ENCODE results near the gene CNTNAP2. TPM values are rescaled to one million over a fixed set of nuclear protein-coding genes. Genes with fewer than 3 reads are reported as not detected.
"Not testable (repeated sequence)": the region's sequence is repeated elsewhere in the genome, so short reads cannot be mapped to it uniquely, and the experiment has no call there.

The CNTNAP2 gene
- total RNA-seq, 2 donors from 2014 or later, result 171 to 228 TPM

DNA sequence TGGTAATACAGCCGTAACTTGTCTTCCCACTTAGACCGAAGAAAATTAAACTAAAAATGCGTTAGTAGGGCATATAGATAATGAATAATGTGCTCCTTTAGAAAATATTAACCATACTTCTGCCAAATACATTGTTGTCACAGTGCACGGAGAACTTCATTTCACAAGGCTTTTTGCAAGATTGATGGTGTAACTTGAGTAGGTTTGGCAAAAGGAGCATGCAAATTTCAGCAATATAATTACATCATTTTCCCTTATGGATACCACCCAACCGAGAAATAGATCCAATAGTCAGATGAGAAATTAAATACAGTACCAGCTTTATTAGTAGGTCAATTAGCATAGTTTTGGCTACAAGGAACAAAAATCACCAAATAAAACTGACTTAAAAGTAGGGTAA, 1681.4 kb downstream of the CNTNAP2 start:
- H3K4me1 ChIP-seq (ENCODE audit: control insufficient read depth, insufficient read depth, low read length), result peaks cover under 1% of the 10 kb centered on the region
- WGBS, 2 experiments (ENCODE audit: insufficient coverage in 1 of 2, insufficient read length in 1 of 2), result 93% methylated on average over 5 of the region's 5 CpGs; no CpG with 5 or more reads in 1 of the 2 experiments
- H3K36me3 ChIP-seq (ENCODE audit: control insufficient read depth, insufficient read depth, low read length), result no peaks in the 10 kb centered on the region
- H3K4me3 Mint-ChIP-seq, result no peak overlapping the region
- no peaks in the 10 kb centered on the region for H3K9me3 ChIP-seq (ENCODE audit: control insufficient read depth, low read length)
- H3K9ac ChIP-seq (ENCODE audit: extremely low read depth, low read length, poor library complexity, severe bottlenecking), result no peak overlapping the region
- DNase-seq, result no peak
- H3K4me3 ChIP-seq (ENCODE audit: low read length), result no peak overlapping the region
- TF ChIP-seq, protein P1, sequence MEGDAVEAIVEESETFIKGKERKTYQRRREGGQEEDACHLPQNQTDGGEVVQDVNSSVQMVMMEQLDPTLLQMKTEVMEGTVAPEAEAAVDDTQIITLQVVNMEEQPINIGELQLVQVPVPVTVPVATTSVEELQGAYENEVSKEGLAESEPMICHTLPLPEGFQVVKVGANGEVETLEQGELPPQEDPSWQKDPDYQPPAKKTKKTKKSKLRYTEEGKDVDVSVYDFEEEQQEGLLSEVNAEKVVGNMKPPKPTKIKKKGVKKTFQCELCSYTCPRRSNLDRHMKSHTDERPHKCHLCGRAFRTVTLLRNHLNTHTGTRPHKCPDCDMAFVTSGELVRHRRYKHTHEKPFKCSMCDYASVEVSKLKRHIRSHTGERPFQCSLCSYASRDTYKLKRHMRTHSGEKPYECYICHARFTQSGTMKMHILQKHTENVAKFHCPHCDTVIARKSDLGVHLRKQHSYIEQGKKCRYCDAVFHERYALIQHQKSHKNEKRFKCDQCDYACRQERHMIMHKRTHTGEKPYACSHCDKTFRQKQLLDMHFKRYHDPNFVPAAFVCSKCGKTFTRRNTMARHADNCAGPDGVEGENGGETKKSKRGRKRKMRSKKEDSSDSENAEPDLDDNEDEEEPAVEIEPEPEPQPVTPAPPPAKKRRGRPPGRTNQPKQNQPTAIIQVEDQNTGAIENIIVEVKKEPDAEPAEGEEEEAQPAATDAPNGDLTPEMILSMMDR (conservative IDR thresholded peaks at IDR 0.05), result no peak
- H3K27ac Mint-ChIP-seq, result no peak overlapping the region
- H3K9me3 Mint-ChIP-seq, result peaks cover 6% of the 10 kb centered on the region
- no peaks in the 10 kb centered on the region for H3K4me1 Mint-ChIP-seq
- H3K36me3 Mint-ChIP-seq (ENCODE audit: low read depth), result no peaks in the 10 kb centered on the region
- no peaks in the 10 kb centered on the region for H3K27me3 ChIP-seq (ENCODE audit: control insufficient read depth, insufficient read depth, low read length, poor library complexity, severe bottlenecking)
- H3K27ac ChIP-seq (ENCODE audit: low read depth, low read length), result no peak overlapping the region
- no peaks in the 10 kb centered on the region for H3K27me3 Mint-ChIP-seq (ENCODE audit: insufficient read depth)

DNA sequence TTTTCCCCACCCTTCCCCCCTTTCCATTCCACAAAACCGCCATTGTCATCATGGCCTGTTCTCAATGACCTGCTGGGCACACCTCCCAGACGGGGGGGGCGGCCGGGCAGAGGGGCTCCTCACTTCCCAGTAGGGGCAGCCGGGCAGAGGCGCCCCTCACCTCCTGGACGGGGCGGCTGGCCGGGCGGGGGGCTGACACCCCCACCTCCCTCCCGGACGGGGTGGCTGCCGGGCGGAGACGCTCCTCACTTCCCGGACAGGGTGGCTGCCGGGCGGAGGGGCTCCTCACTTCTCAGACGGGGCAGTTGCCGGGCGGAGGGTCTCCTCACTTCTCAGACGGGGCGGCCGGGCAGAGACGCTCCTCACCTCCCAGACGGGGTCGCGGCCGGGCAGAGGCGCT, 1685.2 kb downstream of the CNTNAP2 start:
- not testable (repeated sequence) for H3K36me3 ChIP-seq (ENCODE audit: control insufficient read depth, insufficient read depth, low read length); H3K27me3 Mint-ChIP-seq (ENCODE audit: insufficient read depth); H3K27ac Mint-ChIP-seq; H3K9ac ChIP-seq (ENCODE audit: extremely low read depth, low read length, poor library complexity, severe bottlenecking); H3K27me3 ChIP-seq (ENCODE audit: control insufficient read depth, insufficient read depth, low read length, poor library complexity, severe bottlenecking); H3K4me1 Mint-ChIP-seq; H3K4me3 ChIP-seq (ENCODE audit: low read length); H3K4me1 ChIP-seq (ENCODE audit: control insufficient read depth, insufficient read depth, low read length); DNase-seq; H3K27ac ChIP-seq (ENCODE audit: low read depth, low read length); H3K4me3 Mint-ChIP-seq; H3K36me3 Mint-ChIP-seq (ENCODE audit: low read depth)
- 90 to 96% methylated on average over 4 to 10 of the region's 30 CpGs for WGBS, 2 experiments (ENCODE audit: insufficient coverage in 1 of 2, insufficient read length in 1 of 2)
- peaks cover 21% of the 10 kb centered on the region for H3K9me3 Mint-ChIP-seq
- H3K9me3 ChIP-seq (ENCODE audit: control insufficient read depth, low read length), result peaks cover 20% of the 10 kb centered on the region

DNA sequence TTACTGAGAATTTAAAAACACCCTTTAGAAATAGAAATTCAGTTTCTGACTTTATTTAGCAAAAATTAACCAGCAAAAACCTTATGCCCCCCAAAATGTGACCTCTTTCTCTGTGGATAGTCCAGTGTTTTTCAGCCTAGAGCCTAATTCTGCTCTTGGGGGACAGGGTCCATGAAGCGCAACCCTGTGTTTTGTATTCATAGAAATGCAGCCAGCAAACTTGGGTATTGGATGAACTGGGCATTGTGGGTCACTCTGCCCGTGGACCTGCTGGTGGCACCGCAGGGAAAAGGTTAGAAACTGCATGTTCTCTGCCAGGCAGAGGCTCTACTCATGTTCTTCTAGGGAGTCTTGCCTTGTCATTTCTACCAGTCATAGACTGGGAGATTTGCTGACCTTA, 1686.5 kb downstream of the CNTNAP2 start:
- no peak for DNase-seq
- H3K4me3 Mint-ChIP-seq, result no peak overlapping the region
- TF ChIP-seq, protein P1 (conservative IDR thresholded peaks at IDR 0.05), result no peak

DNA sequence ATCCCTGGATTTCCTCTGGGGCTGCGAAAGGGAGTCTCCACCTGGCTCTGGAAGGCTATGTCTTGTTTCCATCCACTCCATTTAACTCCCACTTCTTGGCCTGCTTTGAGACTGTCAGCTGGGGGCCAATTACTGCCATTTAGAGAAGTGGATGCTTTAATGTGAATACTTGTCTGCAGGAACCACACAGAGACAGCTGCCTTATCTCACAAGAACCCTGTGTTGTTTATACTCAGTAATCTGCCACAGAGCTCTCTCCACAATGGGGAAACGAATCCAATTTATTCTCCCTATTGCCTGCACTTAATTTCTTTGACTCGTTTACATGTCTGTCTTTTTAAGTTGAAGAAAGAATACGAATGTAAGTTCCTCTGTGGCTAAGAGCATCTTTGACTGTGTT, 1687.0 kb downstream of the CNTNAP2 start:
- Histone ChIP-seq H3K9me3 (ENCODE audit: control insufficient read depth, low read length) (peaks cover 20% of the 10 kb centered on the region), H3K36me3 (ENCODE audit: control insufficient read depth, insufficient read depth, low read length) (no peaks in the 10 kb centered on the region), H3K4me3 (ENCODE audit: low read length) (peak overlapping the region; percentile 25), H3K27ac (ENCODE audit: low read depth, low read length) (no peak overlapping the region), H3K4me1 (ENCODE audit: control insufficient read depth, insufficient read depth, low read length) (peaks cover 6% of the 10 kb centered on the region), H3K9ac (ENCODE audit: extremely low read depth, low read length, poor library complexity, severe bottlenecking) (no peak overlapping the region), H3K27me3 (ENCODE audit: control insufficient read depth, insufficient read depth, low read length, poor library complexity, severe bottlenecking) (no peaks in the 10 kb centered on the region)
- H3K4me3 Mint-ChIP-seq, result no peak overlapping the region
- H3K4me1 Mint-ChIP-seq, result no peaks in the 10 kb centered on the region
- H3K27ac Mint-ChIP-seq, result no peak overlapping the region
- TF ChIP-seq, protein P1 (conservative IDR thresholded peaks at IDR 0.05), result no peak
- peaks cover 21% of the 10 kb centered on the region for H3K9me3 Mint-ChIP-seq
- no peaks in the 10 kb centered on the region for H3K36me3 Mint-ChIP-seq (ENCODE audit: low read depth)
- H3K27me3 Mint-ChIP-seq (ENCODE audit: insufficient read depth), result no peaks in the 10 kb centered on the region
- 64 to 80% methylated on average over 2 to 4 of the region's 4 CpGs for WGBS, 2 experiments (ENCODE audit: insufficient coverage in 1 of 2, insufficient read length in 1 of 2)
- peak; percentile 51 for DNase-seq

More for the DNA sequence above, 1686.5 kb downstream of the CNTNAP2 start:
- Histone ChIP-seq H3K36me3 (ENCODE audit: control insufficient read depth, insufficient read depth, low read length) (no peaks in the 10 kb centered on the region), H3K9ac (ENCODE audit: extremely low read depth, low read length, poor library complexity, severe bottlenecking) (no peak overlapping the region), H3K4me1 (ENCODE audit: control insufficient read depth, insufficient read depth, low read length) (peaks cover 6% of the 10 kb centered on the region), H3K4me3 (ENCODE audit: low read length) (no peak overlapping the region), H3K9me3 (ENCODE audit: control insufficient read depth, low read length) (peaks cover 20% of the 10 kb centered on the region), H3K27ac (ENCODE audit: low read depth, low read length) (no peak overlapping the region), H3K27me3 (ENCODE audit: control insufficient read depth, insufficient read depth, low read length, poor library complexity, severe bottlenecking) (no peaks in the 10 kb centered on the region)
- no peaks in the 10 kb centered on the region for H3K36me3 Mint-ChIP-seq (ENCODE audit: low read depth)
- 91 to 93% methylated on average over 3 of the region's 3 CpGs for WGBS, 2 experiments (ENCODE audit: insufficient coverage in 1 of 2, insufficient read length in 1 of 2)
- H3K27ac Mint-ChIP-seq, result no peak overlapping the region
- no peaks in the 10 kb centered on the region for H3K4me1 Mint-ChIP-seq
- peaks cover 21% of the 10 kb centered on the region for H3K9me3 Mint-ChIP-seq
- no peaks in the 10 kb centered on the region for H3K27me3 Mint-ChIP-seq (ENCODE audit: insufficient read depth)
